ENCODE results near the gene CCDC33.

DNA sequence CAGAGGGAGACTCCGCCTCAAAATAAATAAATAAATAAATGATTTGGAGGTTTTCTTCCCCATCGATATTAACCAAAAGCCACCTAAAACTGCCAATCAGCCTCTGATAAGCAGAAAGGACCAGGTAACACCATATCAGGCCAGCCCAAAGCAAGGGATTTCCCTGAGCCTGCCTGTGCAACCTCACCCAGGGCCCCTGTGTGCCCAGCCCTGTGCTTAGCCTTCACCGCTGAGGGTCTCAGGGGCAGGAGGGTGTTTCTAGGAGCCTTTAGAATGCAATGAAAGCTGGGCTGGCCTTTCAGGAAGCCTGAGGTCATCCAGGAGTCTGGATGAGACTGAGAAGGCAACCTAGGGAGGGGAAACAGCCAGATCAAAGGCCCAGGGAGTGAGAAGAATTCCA lies 95.9 kb downstream of the CCDC33 start:
- TF ChIP-seq, protein P1, sequence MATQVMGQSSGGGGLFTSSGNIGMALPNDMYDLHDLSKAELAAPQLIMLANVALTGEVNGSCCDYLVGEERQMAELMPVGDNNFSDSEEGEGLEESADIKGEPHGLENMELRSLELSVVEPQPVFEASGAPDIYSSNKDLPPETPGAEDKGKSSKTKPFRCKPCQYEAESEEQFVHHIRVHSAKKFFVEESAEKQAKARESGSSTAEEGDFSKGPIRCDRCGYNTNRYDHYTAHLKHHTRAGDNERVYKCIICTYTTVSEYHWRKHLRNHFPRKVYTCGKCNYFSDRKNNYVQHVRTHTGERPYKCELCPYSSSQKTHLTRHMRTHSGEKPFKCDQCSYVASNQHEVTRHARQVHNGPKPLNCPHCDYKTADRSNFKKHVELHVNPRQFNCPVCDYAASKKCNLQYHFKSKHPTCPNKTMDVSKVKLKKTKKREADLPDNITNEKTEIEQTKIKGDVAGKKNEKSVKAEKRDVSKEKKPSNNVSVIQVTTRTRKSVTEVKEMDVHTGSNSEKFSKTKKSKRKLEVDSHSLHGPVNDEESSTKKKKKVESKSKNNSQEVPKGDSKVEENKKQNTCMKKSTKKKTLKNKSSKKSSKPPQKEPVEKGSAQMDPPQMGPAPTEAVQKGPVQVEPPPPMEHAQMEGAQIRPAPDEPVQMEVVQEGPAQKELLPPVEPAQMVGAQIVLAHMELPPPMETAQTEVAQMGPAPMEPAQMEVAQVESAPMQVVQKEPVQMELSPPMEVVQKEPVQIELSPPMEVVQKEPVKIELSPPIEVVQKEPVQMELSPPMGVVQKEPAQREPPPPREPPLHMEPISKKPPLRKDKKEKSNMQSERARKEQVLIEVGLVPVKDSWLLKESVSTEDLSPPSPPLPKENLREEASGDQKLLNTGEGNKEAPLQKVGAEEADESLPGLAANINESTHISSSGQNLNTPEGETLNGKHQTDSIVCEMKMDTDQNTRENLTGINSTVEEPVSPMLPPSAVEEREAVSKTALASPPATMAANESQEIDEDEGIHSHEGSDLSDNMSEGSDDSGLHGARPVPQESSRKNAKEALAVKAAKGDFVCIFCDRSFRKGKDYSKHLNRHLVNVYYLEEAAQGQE (IDR thresholded peaks at IDR 0.05; ENCODE audit: low read depth) = no peak
- TF ChIP-seq, protein P2, sequence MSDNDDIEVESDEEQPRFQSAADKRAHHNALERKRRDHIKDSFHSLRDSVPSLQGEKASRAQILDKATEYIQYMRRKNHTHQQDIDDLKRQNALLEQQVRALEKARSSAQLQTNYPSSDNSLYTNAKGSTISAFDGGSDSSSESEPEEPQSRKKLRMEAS (IDR thresholded peaks at IDR 0.05) = no peak
- TF ChIP-seq YY1 (IDR thresholded peaks at IDR 0.05; ENCODE audit: low read depth) (no peak), CREB1 (IDR thresholded peaks at IDR 0.05; ENCODE audit: low read depth) (no peak), RAD21 (IDR thresholded peaks at IDR 0.05; ENCODE audit: low read depth) (no peak), FOXM1 (IDR thresholded peaks at IDR 0.05; ENCODE audit: borderline replicate concordance, low read depth) (no peak), TAF1 (IDR thresholded peaks at IDR 0.05; ENCODE audit: low read depth) (no peak), EGR1 (IDR thresholded peaks at IDR 0.05) (no peak), TEAD4 (IDR thresholded peaks at IDR 0.05) (no peak), ZBTB7A (IDR thresholded peaks at IDR 0.05; ENCODE audit: low read depth) (no peak), CEBPB (IDR thresholded peaks at IDR 0.05) (no peak), EP300 (IDR thresholded peaks at IDR 0.05; ENCODE audit: borderline replicate concordance) (no peak)
- TF ChIP-seq, protein P3, sequence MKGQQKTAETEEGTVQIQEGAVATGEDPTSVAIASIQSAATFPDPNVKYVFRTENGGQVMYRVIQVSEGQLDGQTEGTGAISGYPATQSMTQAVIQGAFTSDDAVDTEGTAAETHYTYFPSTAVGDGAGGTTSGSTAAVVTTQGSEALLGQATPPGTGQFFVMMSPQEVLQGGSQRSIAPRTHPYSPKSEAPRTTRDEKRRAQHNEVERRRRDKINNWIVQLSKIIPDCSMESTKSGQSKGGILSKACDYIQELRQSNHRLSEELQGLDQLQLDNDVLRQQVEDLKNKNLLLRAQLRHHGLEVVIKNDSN (IDR thresholded peaks at IDR 0.05) = no peak
